Naive thymus-derived CD4-positive, alpha-beta T cell (primary cell): ENCODE results near the gene CELSR2. TPM values are rescaled to one million over a fixed set of nuclear protein-coding genes. Genes with fewer than 3 reads are reported as not detected.

Source experiments
- ATAC-seq: fragments of 150-1000 bp; cut with Tn5 transposase; 2 replicates; pipeline ENCODE4 v1.10.0; 2021; ENCODE audit warnings: mild to moderate bottlenecking, moderate library complexity
- CTCF ChIA-PET: fragments of 350-600 bp; sonication (Branson Sonifier 250); formaldehyde crosslinking; loops from one replicate; lab custom pipeline; 2021; ENCODE audit warnings: antibody characterized with exemption; lab: Charles Lee
- POLR2A ChIA-PET: fragments of 350-600 bp; sonication (Branson Sonifier 250); formaldehyde crosslinking; loops from one replicate; lab custom pipeline; 2021; ENCODE audit warnings: antibody characterized with exemption, inconsistent platforms; lab: Charles Lee
- DNase-seq, 9 donors: peaks; one replicate each; pipeline versions ENCODE4 v3.0.0 to v3.0.0-alpha.2; 2020 to 2022; ENCODE audit warnings: mixed read lengths in 1 of 9
- H3K27ac ChIP-seq: one replicate; pipeline ENCODE4 v1.7.0; 2013; ENCODE audit warnings: mild to moderate bottlenecking, low read depth, low read length, moderate library complexity
- H3K27me3 ChIP-seq, 2 donors: one replicate each; pipeline ENCODE4 v1.7.0; 2013; ENCODE audit warnings: low read length in 2 of 2, mild to moderate bottlenecking in 2 of 2, moderate library complexity in 2 of 2; ENCODE audit not compliant: control insufficient read depth in 2 of 2, insufficient read depth in 2 of 2
- H3K36me3 ChIP-seq, 3 experiments: 1 replicate in 2 of 3; 2 replicates in 1 of 3; pipeline ENCODE4 v1.7.0; 2013; ENCODE audit warnings: low read length in 3 of 3, mild to moderate bottlenecking in 3 of 3, moderate library complexity in 1 of 3; ENCODE audit not compliant: insufficient read depth in 3 of 3, control insufficient read depth in 2 of 3
- H3K4me1 ChIP-seq, 2 donors: one replicate each; pipeline ENCODE4 v1.7.0; 2013; ENCODE audit warnings: low read length in 2 of 2, mild to moderate bottlenecking in 2 of 2, moderate library complexity in 1 of 2; ENCODE audit not compliant: control insufficient read depth in 2 of 2, insufficient read depth in 2 of 2
- H3K4me3 ChIP-seq: 2 replicates; pipeline ENCODE4 v1.7.0; 2013; ENCODE audit warnings: mild to moderate bottlenecking, low read length
- H3K9me3 ChIP-seq, 3 experiments: 1 replicate in 2 of 3; 2 replicates in 1 of 3; pipeline ENCODE4 v1.7.0; 2013; ENCODE audit warnings: low read length in 3 of 3; ENCODE audit not compliant: control insufficient read depth in 2 of 3
- H3K27ac Mint-ChIP-seq, 9 donors: one replicate each; pipeline ENCODE4 v1.8.0; 2020 to 2022; ENCODE audit warnings: mixed read lengths in 9 of 9, mild to moderate bottlenecking in 8 of 9, moderate library complexity in 5 of 9, inconsistent platforms in 2 of 9
- H3K27me3 Mint-ChIP-seq, 5 donors: one replicate each; pipeline ENCODE4 v1.8.0; 2021 to 2022; ENCODE audit warnings: mixed read lengths in 5 of 5, mild to moderate bottlenecking in 1 of 5
- H3K36me3 Mint-ChIP-seq, 5 donors: one replicate each; pipeline ENCODE4 v1.8.0; 2020 to 2022; ENCODE audit warnings: mixed read lengths in 5 of 5, mild to moderate bottlenecking in 3 of 5, inconsistent platforms in 1 of 5
- H3K4me1 Mint-ChIP-seq, 7 donors: one replicate each; pipeline ENCODE4 v1.8.0; 2020 to 2022; ENCODE audit warnings: mixed read lengths in 7 of 7, mild to moderate bottlenecking in 3 of 7, inconsistent platforms in 1 of 7
- H3K4me3 Mint-ChIP-seq, 10 donors: one replicate each; pipeline ENCODE4 v1.8.0; 2020 to 2022; ENCODE audit warnings: mild to moderate bottlenecking in 10 of 10, mixed read lengths in 10 of 10, moderate library complexity in 6 of 10, inconsistent platforms in 2 of 10
- H3K9me3 Mint-ChIP-seq, 11 donors: one replicate each; pipeline ENCODE4 v1.8.0; 2020 to 2022; ENCODE audit warnings: mixed read lengths in 11 of 11, mild to moderate bottlenecking in 4 of 11, inconsistent platforms in 1 of 11, moderate library complexity in 1 of 11
- intact Hi-C, 2 donors: fragments of 100-400 bp; cut with micrococcal nuclease; formaldehyde crosslinking; loops; one replicate each; pipeline ENCODE4 v1.15.1; 2023
- polyA plus RNA-seq, 2 donors: library from polyadenylated mRNA; unstranded; fragments of 300-500 nt; fragmentation: Illumina TruSeq; gene quantifications; one replicate each; pipeline ENCODE4 v1.2.3, GENCODE V29; 2021
- total RNA-seq, 6 experiments: library from RNA in 5 of 6; stranded (reverse) in 5 of 6; gene quantifications; 1 replicate in 5 of 6; 2 replicates in 1 of 6; pipeline ENCODE4 v1.2.3 and lab custom pipeline; 2021 to 2026

The CELSR2 gene
- total RNA-seq (1 to 10 TPM; 3.0 to 6.4 (median 3.2) TPM), polyA plus RNA-seq (1 to 10 TPM in 1 of 2 donors, under 1 TPM in 1; 0.17 to 1.3 TPM), total RNA-seq (lab: John Stamatoyannopoulos, UW) (16.4 reads per million, percentile 46 among the genes with 10 or more reads in this experiment)

- ChIA-PET CTCF (interaction anchor here (0.5 to 1.2 kb wide), 2 partner anchors 735 to 1932 kb away, joined by 3 read pairs; partner anchors contain the start of gene AHCYL1), POLR2A (no interaction called here)
- no peaks in the 10 kb centered on the region for H3K36me3 Mint-ChIP-seq
- Histone ChIP-seq H3K36me3 (no peaks in the 10 kb centered on the region), H3K27me3 (no peaks in the 10 kb centered on the region), H3K4me3 (peak within 1 kb of the TSS; percentile 58), H3K27ac (no peak within 1 kb of the TSS), H3K4me1 (peaks cover 11 to 15% of the 10 kb centered on the region in 2 donors), H3K9me3 (no peaks in the 10 kb centered on the region)
- H3K4me1 Mint-ChIP-seq, result peaks cover 3 to 19% (median 13%) of the 10 kb centered on the region in 7 donors
- H3K4me3 Mint-ChIP-seq, result peak within 1 kb of the TSS; percentile 65 to 85 (median 72)
- H3K27me3 Mint-ChIP-seq, result peaks cover 0 to 24% (median 7%) of the 10 kb centered on the region in 5 donors
- peak within 1 kb of the TSS in 1 of 9 donors; percentile 43 for H3K27ac Mint-ChIP-seq
- intact Hi-C loops, result loop anchor here (1.0 kb wide), 5 partner anchors 8 to 235 kb away; partner anchors contain the start of genes PSRC1 (in 2 of the 2) and ATXN7L2 (in 1 of the 2)
- DNase-seq (peak; percentile 49 to 73 (median 60)), ATAC-seq (peak; percentile 91)
- peaks cover 0 to 1% (median 0%) of the 10 kb centered on the region in 11 donors for H3K9me3 Mint-ChIP-seq
These were observed at the start of gene CELSR2 for GRCh38 chr1:109248797-109249629. Gene CELSR2 (plus strand): TSS chr1:109249539. CDS start chr1:109250080, 541 bp downstream.

- intact Hi-C loops, result loop anchor here in 1 of 2 donors (2.0 to 5.0 kb wide), 2 partner anchors 15 to 507 kb away; partner anchors contain the start of gene PRPF38B
These were observed 49.6 kb upstream of the CELSR2 start for GRCh38 chr1:109199710-109200109.

GRCh38 chr1:109201123-109201703 lies 48.1 kb upstream of the CELSR2 start:
- Histone ChIP-seq H3K36me3 (no peaks in the 10 kb centered on the region), H3K27ac (no peak overlapping the region), H3K27me3 (no peaks in the 10 kb centered on the region), H3K9me3 (no peaks in the 10 kb centered on the region), H3K4me3 (no peak overlapping the region), H3K4me1 (peaks cover 0 to 12% of the 10 kb centered on the region in 2 donors)
- H3K9me3 Mint-ChIP-seq, result no peaks in the 10 kb centered on the region
- peak in 3 of 9 donors; percentile 11 to 60 (median 17) for DNase-seq
- peak overlapping the region in 2 of 9 donors; percentile 26 to 35 for H3K27ac Mint-ChIP-seq
- peaks cover 5 to 28% (median 19%) of the 10 kb centered on the region in 7 donors for H3K4me1 Mint-ChIP-seq
- no peak overlapping the region for H3K4me3 Mint-ChIP-seq
- peaks cover 0 to 13% (median 0%) of the 10 kb centered on the region in 5 donors for H3K36me3 Mint-ChIP-seq
- no peak for ATAC-seq
- H3K27me3 Mint-ChIP-seq, result no peaks in the 10 kb centered on the region
- intact Hi-C loops, result loop anchor here in 1 of 2 donors (1.0 to 2.0 kb wide), 3 partner anchors 14 to 198 kb away; no protein-coding TSS in a partner anchor
- ChIA-PET POLR2A (interaction anchor here (1.2 kb wide), 1 partner anchor 13 kb away, joined by 5 read pairs; the partner anchor contains the start of gene SARS1), CTCF (interaction anchor here (0.5 to 1.1 kb wide), 3 partner anchors 62 to 331 kb away, joined by 3 read pairs; no protein-coding TSS in a partner anchor)

More at GRCh38 chr1:109199710-109200109, 49.6 kb upstream of the CELSR2 start:
- Mint-ChIP-seq H3K36me3 (peaks cover 0 to 13% (median 0%) of the 10 kb centered on the region in 5 donors), H3K4me1 (peaks cover 5 to 28% (median 19%) of the 10 kb centered on the region in 7 donors), H3K27me3 (no peaks in the 10 kb centered on the region), H3K27ac (peak overlapping the region in 7 of 9 donors; percentile 19 to 83 (median 73)), H3K4me3 (peak overlapping the region in 9 of 10 donors; percentile 7 to 74 (median 60)), H3K9me3 (no peaks in the 10 kb centered on the region)
- ChIA-PET CTCF (interaction anchor here (0.5 to 1.3 kb wide), 2 partner anchors 17 to 860 kb away, joined by 3 to 4 read pairs; no protein-coding TSS in a partner anchor), POLR2A (interaction anchor here (1.0 to 2.8 kb wide), 2 partner anchors 12 to 14 kb away, joined by 6 to 14 read pairs; partner anchors contain the start of gene SARS1)
- no peaks in the 10 kb centered on the region for H3K36me3 ChIP-seq
- DNase-seq (peak in 5 of 9 donors; percentile 14 to 30 (median 27)), ATAC-seq (peak; percentile 54)
- no peak overlapping the region for H3K4me3 ChIP-seq
- no peaks in the 10 kb centered on the region for H3K27me3 ChIP-seq
- no peak overlapping the region for H3K27ac ChIP-seq
- no peaks in the 10 kb centered on the region for H3K9me3 ChIP-seq
- peaks cover 0 to 12% of the 10 kb centered on the region in 2 donors for H3K4me1 ChIP-seq

GRCh38 chr1:109204484-109204883 lies 44.9 kb upstream of the CELSR2 start:
- CTCF ChIA-PET, result no interaction called here
- H3K9me3 Mint-ChIP-seq, result no peaks in the 10 kb centered on the region

GRCh38 chr1:109206339-109206738 lies 43.0 kb upstream of the CELSR2 start:
- H3K4me1 ChIP-seq, result no peaks in the 10 kb centered on the region
- no peak overlapping the region for H3K27ac ChIP-seq
- Mint-ChIP-seq H3K27me3 (peaks cover 0 to 4% (median 0%) of the 10 kb centered on the region in 5 donors), H3K4me1 (peaks cover 0 to 8% (median 0%) of the 10 kb centered on the region in 7 donors), H3K4me3 (no peak overlapping the region), H3K36me3 (peaks cover 0 to 5% (median 0%) of the 10 kb centered on the region in 5 donors), H3K9me3 (no peaks in the 10 kb centered on the region), H3K27ac (peak overlapping the region in 1 of 9 donors; percentile 24)
- intact Hi-C loops, result no loop called here
- no peak overlapping the region for H3K4me3 ChIP-seq
- H3K9me3 ChIP-seq, result no peaks in the 10 kb centered on the region
- DNase-seq (no peak), ATAC-seq (no peak)
- H3K27me3 ChIP-seq, result no peaks in the 10 kb centered on the region
- ChIA-PET CTCF (interaction anchor here (0.6 kb wide), 1 partner anchor 213 kb away, joined by 4 read pairs; no protein-coding TSS in a partner anchor), POLR2A (interaction anchor here (0.6 kb wide), 1 partner anchor 545 kb away, joined by 4 read pairs; no protein-coding TSS in a partner anchor)
- no peaks in the 10 kb centered on the region for H3K36me3 ChIP-seq

More at GRCh38 chr1:109204484-109204883, 44.9 kb upstream of the CELSR2 start:
- no peak for DNase-seq
- intact Hi-C loops, result no loop called here
- H3K4me3 Mint-ChIP-seq, result no peak overlapping the region
- POLR2A ChIA-PET, result interaction anchor here (1.3 kb wide), 1 partner anchor 9 kb away, joined by 3 read pairs; the partner anchor contains the start of gene SARS1
- Histone ChIP-seq H3K27ac (no peak overlapping the region), H3K36me3 (no peaks in the 10 kb centered on the region), H3K4me1 (peaks cover 0 to 5% of the 10 kb centered on the region in 2 donors), H3K4me3 (no peak overlapping the region), H3K27me3 (no peaks in the 10 kb centered on the region), H3K9me3 (no peaks in the 10 kb centered on the region)
- no peak for ATAC-seq
- H3K36me3 Mint-ChIP-seq, result peaks cover 0 to 13% (median 0%) of the 10 kb centered on the region in 5 donors
- H3K27ac Mint-ChIP-seq, result peak overlapping the region in 1 of 9 donors; percentile 6
- H3K4me1 Mint-ChIP-seq, result peaks cover 4 to 20% (median 8%) of the 10 kb centered on the region in 7 donors
- H3K27me3 Mint-ChIP-seq, result peaks cover 0 to 2% (median 0%) of the 10 kb centered on the region in 5 donors
